M059J (cell line): ENCODE results near the gene ECHDC3. TPM values are rescaled to one million over a fixed set of nuclear protein-coding genes. Genes with fewer than 3 reads are reported as not detected.

Experiments
- total RNA-seq: library from RNA; depleted of rRNA; stranded (reverse); fragments of >200 nt; shearing (Covaris generic); gene quantifications from 2 replicates; pipeline ENCODE4 v1.2.3, GENCODE V29; 2014; rRNA removed

Gene ECHDC3
- total RNA-seq, 1 experiment from 2014 or later: not detected

Other genes with a start within 250 kb of the ECHDC3 start
- 4.2 and 7.9 TPM in 2 replicates for gene USP6NL, start 130.7 kb upstream of the ECHDC3 start, total RNA-seq
- gene PROSER2, start 81.0 kb downstream of the ECHDC3 start, total RNA-seq: 2.1 and 4.7 TPM in 2 replicates